Astrocyte (in vitro differentiated cells and primary cell): ENCODE data around the gene FAM3B. TPM values are rescaled to one million over a fixed set of nuclear protein-coding genes. Genes with fewer than 3 reads are reported as not detected.

Experiments used
- DNase-seq: peaks from one replicate; pipeline ENCODE4 v3.0.0-alpha.2; 2010; ENCODE audit warnings: low read depth
- FAIRE-seq: peaks from 2 replicates; lab custom pipeline; 2011; peaks lifted over from hg19 to GRCh38; lab: Jason Lieb, UNC
- H2AFZ ChIP-seq: 2 replicates; pipeline ENCODE4 v1.6.0; 2012; ENCODE audit warnings: low read depth, low read length, inconsistent platforms
- H3K27ac ChIP-seq: 2 replicates; pipeline ENCODE4 v1.5.1; 2011; ENCODE audit warnings: low read depth, low read length, inconsistent platforms
- H3K27me3 ChIP-seq: 2 replicates; pipeline ENCODE4 v1.6.0; 2011; ENCODE audit warnings: low read length, inconsistent platforms; ENCODE audit not compliant: insufficient read depth
- H3K36me3 ChIP-seq: 2 replicates; pipeline ENCODE4 v1.5.1; 2011; ENCODE audit warnings: low read length, inconsistent platforms; ENCODE audit not compliant: insufficient read depth
- H3K4me1 ChIP-seq: 2 replicates; pipeline ENCODE4 v1.5.1; 2011; ENCODE audit warnings: low read length, inconsistent platforms; ENCODE audit not compliant: insufficient read depth
- H3K4me2 ChIP-seq: 2 replicates; pipeline ENCODE4 v1.6.0; 2012; ENCODE audit warnings: low read length, inconsistent platforms
- H3K4me3 ChIP-seq: 2 replicates; pipeline ENCODE4 v1.5.1; 2011; ENCODE audit warnings: low read depth, mild to moderate bottlenecking, low read length, inconsistent platforms; ENCODE audit not compliant: insufficient read depth
- H3K79me2 ChIP-seq: 2 replicates; pipeline ENCODE4 v1.6.0; 2012; ENCODE audit warnings: mild to moderate bottlenecking, low read length, inconsistent platforms; ENCODE audit not compliant: insufficient read depth
- H3K9ac ChIP-seq: 2 replicates; pipeline ENCODE4 v1.6.0; 2012; ENCODE audit warnings: mild to moderate bottlenecking, low read length, inconsistent platforms
- H3K9me3 ChIP-seq: 2 replicates; pipeline ENCODE4 v1.5.1; 2012; ENCODE audit warnings: low read depth, mild to moderate bottlenecking, low read length, inconsistent platforms; ENCODE audit not compliant: insufficient read depth
- H4K20me1 ChIP-seq: 2 replicates; pipeline ENCODE4 v1.6.0; 2012; ENCODE audit warnings: low read length, inconsistent platforms; ENCODE audit not compliant: insufficient read depth
- H3K27ac Mint-ChIP-seq: one replicate; pipeline ENCODE4 v1.8.0; 2021; ENCODE audit warnings: mild to moderate bottlenecking, mixed read lengths; ENCODE audit not compliant: unreplicated experiment
- H3K27me3 Mint-ChIP-seq: one replicate; pipeline ENCODE4 v1.8.0; 2021; ENCODE audit warnings: low read depth, mixed read lengths; ENCODE audit not compliant: unreplicated experiment
- H3K36me3 Mint-ChIP-seq: one replicate; pipeline ENCODE4 v1.8.0; 2021; ENCODE audit warnings: low read depth, mixed read lengths; ENCODE audit not compliant: unreplicated experiment
- H3K4me1 Mint-ChIP-seq: one replicate; pipeline ENCODE4 v1.8.0; 2021; ENCODE audit warnings: low read depth, mixed read lengths; ENCODE audit not compliant: unreplicated experiment
- H3K4me3 Mint-ChIP-seq: one replicate; pipeline ENCODE4 v1.8.0; 2021; ENCODE audit warnings: mild to moderate bottlenecking, moderate library complexity, mixed read lengths; ENCODE audit not compliant: unreplicated experiment
- H3K9me3 Mint-ChIP-seq: one replicate; pipeline ENCODE4 v1.8.0; 2021; ENCODE audit warnings: mild to moderate bottlenecking, mixed read lengths; ENCODE audit not compliant: unreplicated experiment
- CTCF ChIP-seq: IDR thresholded peaks from 2 replicates; pipeline ENCODE4 v1.5.1; 2011; ENCODE audit warnings: low read depth, mild to moderate bottlenecking, inconsistent platforms, low read length, moderate library complexity; ENCODE audit not compliant: insufficient read depth
- EZH2 ChIP-seq: IDR thresholded peaks from 2 replicates; pipeline ENCODE4 v1.6.1; 2012; ENCODE audit warnings: mild to moderate bottlenecking, low read length, inconsistent platforms; ENCODE audit not compliant: insufficient read depth
- total RNA-seq: library from RNA; stranded (reverse); gene quantifications from 2 replicates; pipeline ENCODE4 v1.2.1, GENCODE V29; 2021

Gene FAM3B
- total RNA-seq, 1 donor from 2014 or later: not detected

GRCh38 chr21:41349126-41349525, 32.5 kb downstream of the FAM3B start:
- Histone ChIP-seq H3K9ac (no peak overlapping the region), H4K20me1 (no peaks in the 10 kb centered on the region), H2AFZ (no peak overlapping the region), H3K4me2 (no peak overlapping the region), H3K36me3 (no peaks in the 10 kb centered on the region), H3K9me3 (no peaks in the 10 kb centered on the region), H3K4me3 (no peak overlapping the region), H3K27me3 (peaks cover 2% of the 10 kb centered on the region), H3K27ac (no peak overlapping the region), H3K79me2 (no peaks in the 10 kb centered on the region), H3K4me1 (no peaks in the 10 kb centered on the region)
- Mint-ChIP-seq H3K9me3 (no peaks in the 10 kb centered on the region), H3K27me3 (peaks cover 18% of the 10 kb centered on the region), H3K4me1 (peaks cover 2% of the 10 kb centered on the region), H3K4me3 (no peak overlapping the region), H3K36me3 (no peaks in the 10 kb centered on the region), H3K27ac (no peak overlapping the region)
- DNase-seq (no peak), FAIRE-seq (no peak)
- TF ChIP-seq EZH2: no peak
- no peak for TF ChIP-seq CTCF

- Histone ChIP-seq H4K20me1 (no peaks in the 10 kb centered on the region), H3K79me2 (no peaks in the 10 kb centered on the region), H3K9ac (no peak overlapping the region), H3K4me1 (no peaks in the 10 kb centered on the region), H3K27ac (no peak overlapping the region), H3K4me2 (no peak overlapping the region), H2AFZ (no peak overlapping the region), H3K27me3 (no peaks in the 10 kb centered on the region), H3K36me3 (no peaks in the 10 kb centered on the region), H3K4me3 (no peak overlapping the region), H3K9me3 (no peaks in the 10 kb centered on the region)
- FAIRE-seq (no peak), DNase-seq (no peak)
- Mint-ChIP-seq H3K9me3 (no peaks in the 10 kb centered on the region), H3K27ac (no peak overlapping the region), H3K36me3 (no peaks in the 10 kb centered on the region), H3K4me3 (peak overlapping the region; percentile 3), H3K4me1 (peaks cover 2% of the 10 kb centered on the region), H3K27me3 (peaks cover 18% of the 10 kb centered on the region)
- TF ChIP-seq EZH2: no peak
- TF ChIP-seq CTCF: no peak
Measured at GRCh38 chr21:41349619-41350390, 33.2 kb downstream of the FAM3B start.

GRCh38 chr21:41350436-41351155, 34.0 kb downstream of the FAM3B start:
- H3K9me3 Mint-ChIP-seq: no peaks in the 10 kb centered on the region
- H3K79me2 ChIP-seq: no peaks in the 10 kb centered on the region
- H3K9me3 ChIP-seq: no peaks in the 10 kb centered on the region
- no peak for TF ChIP-seq CTCF
- TF ChIP-seq EZH2: no peak
- H4K20me1 ChIP-seq: no peaks in the 10 kb centered on the region
- no peaks in the 10 kb centered on the region for H3K27me3 ChIP-seq
- H3K4me1 ChIP-seq: no peaks in the 10 kb centered on the region
- peaks cover 2% of the 10 kb centered on the region for H3K4me1 Mint-ChIP-seq
- FAIRE-seq (no peak), DNase-seq (no peak)
- H3K4me3 Mint-ChIP-seq: peak overlapping the region; percentile 3
- H3K9ac ChIP-seq: no peak overlapping the region
- no peak overlapping the region for H3K27ac Mint-ChIP-seq
- no peak overlapping the region for H3K27ac ChIP-seq
- peaks cover 18% of the 10 kb centered on the region for H3K27me3 Mint-ChIP-seq
- H2AFZ ChIP-seq: no peak overlapping the region
- H3K36me3 Mint-ChIP-seq: no peaks in the 10 kb centered on the region
- H3K4me2 ChIP-seq: no peak overlapping the region
- H3K4me3 ChIP-seq: no peak overlapping the region
- no peaks in the 10 kb centered on the region for H3K36me3 ChIP-seq
